Stimulated activated CD8-positive, alpha-beta memory T cell treated with anti-CD3 and anti-CD28 coated beads, Interleukin-4, amount 100 ng/mL, for 48 hours (primary cell): ENCODE data around the gene CLINT1.
A peak's percentile ranks its signal among the peaks of the same experiment; 100 is the strongest.
"Not testable (repeated sequence)": the region's sequence is repeated elsewhere in the genome, so short reads cannot be mapped to it uniquely, and the experiment has no call there.

ENCODE experiments used
- DNase-seq: peaks from one replicate; pipeline ENCODE4 v3.0.0-alpha.2; 2020

The CLINT1 gene

GRCh38 chr5:157858527-157859226, at the start of gene CLINT1:
TSS of gene CLINT1 (minus strand) at chr5:157859145. CDS start at chr5:157858970, 175 bp downstream.
- peak; percentile 94 for DNase-seq

- DNase-seq: no peak
Observed at GRCh38 chr5:157908459-157908858, 49.5 kb upstream of the CLINT1 start.

GRCh38 chr5:157907479-157907878, 48.5 kb upstream of the CLINT1 start:
- DNase-seq: no peak

GRCh38 chr5:157903117-157903450, 44.1 kb upstream of the CLINT1 start:
- no peak for DNase-seq

- DNase-seq: no peak
Observed at GRCh38 chr5:157902449-157903116, 43.6 kb upstream of the CLINT1 start.

GRCh38 chr5:157900644-157901043, 41.7 kb upstream of the CLINT1 start:
- no peak for DNase-seq

GRCh38 chr5:157893611-157894010, 34.7 kb upstream of the CLINT1 start:
- no peak for DNase-seq

GRCh38 chr5:157892974-157893373, 34.0 kb upstream of the CLINT1 start:
- no peak for DNase-seq

- no peak for DNase-seq
Observed at GRCh38 chr5:157890836-157891597, 32.1 kb upstream of the CLINT1 start.

GRCh38 chr5:157888814-157889532, 30.0 kb upstream of the CLINT1 start:
- DNase-seq: no peak

GRCh38 chr5:157886796-157887380, 27.9 kb upstream of the CLINT1 start:
- no peak for DNase-seq

GRCh38 chr5:157885051-157885450, 26.1 kb upstream of the CLINT1 start:
- DNase-seq: not testable (repeated sequence)

GRCh38 chr5:157881498-157881897, 22.6 kb upstream of the CLINT1 start:
- not testable (repeated sequence) for DNase-seq

GRCh38 chr5:157877821-157878220, 18.9 kb upstream of the CLINT1 start:
- DNase-seq: no peak

- DNase-seq: no peak
Observed at GRCh38 chr5:157874861-157875260, 15.9 kb upstream of the CLINT1 start.

GRCh38 chr5:157870837-157871834, 12.2 kb upstream of the CLINT1 start:
- no peak for DNase-seq

- DNase-seq: no peak
Observed at GRCh38 chr5:157867751-157868387, 8.9 kb upstream of the CLINT1 start.

GRCh38 chr5:157866536-157866935, 7.6 kb upstream of the CLINT1 start:
- no peak for DNase-seq

GRCh38 chr5:157865781-157866180, 6.8 kb upstream of the CLINT1 start:
- no peak for DNase-seq

GRCh38 chr5:157864067-157864466, 5.1 kb upstream of the CLINT1 start:
- no peak for DNase-seq
